Measurements from ENCODE around the gene C19orf33.

GRCh38 chr19:38309615-38310278, 5.7 kb downstream of the C19orf33 start:
- TF ChIP-seq CTCF (IDR thresholded peaks at IDR 0.05) (no peak), POLR2A (IDR thresholded peaks at IDR 0.05) (no peak)
